ENCODE measurements around the gene PROSER2. TPM values are rescaled to one million over a fixed set of nuclear protein-coding genes. Genes with fewer than 3 reads are reported as not detected.

PROSER2 gene
- total and polyA plus RNA-seq, 9 of the 15 experiments (the other 6 are each of a cell fraction or from before 2014, with no cell fraction given), result 0.62 to 14.8 (median 2.9) TPM

DNA sequence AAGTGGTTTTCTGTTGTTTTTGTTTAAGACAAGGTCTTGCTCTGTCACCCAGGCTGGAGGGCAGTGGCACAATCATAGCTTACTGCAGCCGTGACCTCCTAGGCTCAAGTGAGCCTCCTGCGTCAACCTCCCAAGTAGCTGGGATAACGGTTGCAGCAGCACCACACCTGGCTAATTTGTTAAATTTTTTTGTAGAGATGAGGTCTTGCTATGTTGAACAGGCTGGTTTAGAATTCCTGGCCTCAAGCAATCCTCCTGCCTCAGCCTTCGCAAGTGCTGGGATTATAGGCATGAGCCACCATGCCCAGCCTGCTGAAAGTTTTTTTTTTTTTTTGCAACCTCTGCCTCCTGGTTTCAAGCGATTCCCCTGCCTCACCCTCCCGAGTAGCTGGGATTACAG lies 31.1 kb downstream of the PROSER2 start:
- no TSS peak for BruUV-seq (replicated peaks)
- no peak overlapping the region for H3K4me2 ChIP-seq (ENCODE audit: insufficient read depth, low read length)
- POLR2A ChIA-PET, result interaction anchor here (0.6 kb wide), 1 partner anchor 11 kb away, joined by 4 read pairs; no protein-coding TSS in a partner anchor
- no peaks in the 10 kb centered on the region for H3K27me3 ChIP-seq (ENCODE audit: control insufficient read depth in 2 of 2, insufficient read depth in 2 of 2, low read length in 2 of 2)
- ATAC-seq (no peak), FAIRE-seq (no peak), DNase-seq (ENCODE audit: extremely low read depth in 1 of 4, low spot score in 3 of 4) (no peak)
- CTCF ChIA-PET (ENCODE audit: low intra/inter-chr PET ratio), result no interaction called here
- intact Hi-C loops (cut with micrococcal nuclease), result no loop called here
- H3K9me3 ChIP-seq (replicated peaks; ENCODE audit: control insufficient read depth, insufficient read depth, low read depth, low read length), result no peaks in the 10 kb centered on the region
- no peak overlapping the region for H3K27ac ChIP-seq (ENCODE audit: extremely low read depth, low read depth, low read length)
- H3K36me3 ChIP-seq (ENCODE audit: control insufficient read depth, insufficient read depth, low read length), result peaks cover 78% of the 10 kb centered on the region
- WGBS (ENCODE audit: insufficient coverage, low coverage, missing lambda C conversion rate), result 89% methylated on average over 6 of the region's 6 CpGs
- no peak overlapping the region for H3K4me3 ChIP-seq
- no peak overlapping the region for H2AFZ ChIP-seq (ENCODE audit: low read depth, low read length)
- no peaks in the 10 kb centered on the region; the same call in 1 of the 2 replicates for H4K20me1 ChIP-seq (replicated peaks; ENCODE audit: control insufficient read depth, insufficient read depth, low read length)
- H3K9me1 ChIP-seq (ENCODE audit: control insufficient read depth, insufficient read depth, low read length), result no peaks in the 10 kb centered on the region
- no peaks in the 10 kb centered on the region; the same call in 2 of the 3 replicates for H3K79me2 ChIP-seq (ENCODE audit: control insufficient read depth, insufficient read depth, low read length)
- in situ Hi-C loops (cut with MboI), result no loop called here
- no peak overlapping the region for H3K9ac ChIP-seq (ENCODE audit: insufficient read depth in 1 of 2, low read depth in 2 of 2, low read length in 2 of 2)
- H3K4me1 ChIP-seq (replicated peaks in 1 of 2; ENCODE audit: control insufficient read depth in 2 of 2, insufficient read depth in 2 of 2, low read length in 2 of 2), result no peaks in the 10 kb centered on the region
- no peak for TF ChIP-seq TAF9B (IDR thresholded peaks at IDR 0.05; ENCODE audit: partially characterized antibody)
- TF ChIP-seq RAD21 (CRISPR knock-in tag; conservative IDR thresholded peaks at IDR 0.05 in 1 of 2, IDR thresholded peaks at IDR 0.05 in 1 of 2), result no peak
- TF ChIP-seq, protein P1, sequence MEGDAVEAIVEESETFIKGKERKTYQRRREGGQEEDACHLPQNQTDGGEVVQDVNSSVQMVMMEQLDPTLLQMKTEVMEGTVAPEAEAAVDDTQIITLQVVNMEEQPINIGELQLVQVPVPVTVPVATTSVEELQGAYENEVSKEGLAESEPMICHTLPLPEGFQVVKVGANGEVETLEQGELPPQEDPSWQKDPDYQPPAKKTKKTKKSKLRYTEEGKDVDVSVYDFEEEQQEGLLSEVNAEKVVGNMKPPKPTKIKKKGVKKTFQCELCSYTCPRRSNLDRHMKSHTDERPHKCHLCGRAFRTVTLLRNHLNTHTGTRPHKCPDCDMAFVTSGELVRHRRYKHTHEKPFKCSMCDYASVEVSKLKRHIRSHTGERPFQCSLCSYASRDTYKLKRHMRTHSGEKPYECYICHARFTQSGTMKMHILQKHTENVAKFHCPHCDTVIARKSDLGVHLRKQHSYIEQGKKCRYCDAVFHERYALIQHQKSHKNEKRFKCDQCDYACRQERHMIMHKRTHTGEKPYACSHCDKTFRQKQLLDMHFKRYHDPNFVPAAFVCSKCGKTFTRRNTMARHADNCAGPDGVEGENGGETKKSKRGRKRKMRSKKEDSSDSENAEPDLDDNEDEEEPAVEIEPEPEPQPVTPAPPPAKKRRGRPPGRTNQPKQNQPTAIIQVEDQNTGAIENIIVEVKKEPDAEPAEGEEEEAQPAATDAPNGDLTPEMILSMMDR (IDR thresholded peaks at IDR 0.05 in 2 of 3, conservative IDR thresholded peaks at IDR 0.05 in 1 of 3; ENCODE audit: insufficient read depth in 2 of 3, low read depth in 1 of 3, low read length in 3 of 3), result no peak
- TF ChIP-seq SNRNP70 (optimal IDR thresholded peaks at IDR 0.05; ENCODE audit: low read depth, low read length), result no peak
- TF ChIP-seq SETDB1 (IDR thresholded peaks at IDR 0.05; ENCODE audit: low read length), result no peak
- no peak for TF ChIP-seq NCOA2 (IDR thresholded peaks at IDR 0.05; ENCODE audit: partially characterized antibody in 2 of 2)
- TF ChIP-seq CAMTA2 (CRISPR knock-in tag; conservative IDR thresholded peaks at IDR 0.05), result no peak
- TF ChIP-seq MYC (IDR thresholded peaks at IDR 0.05; ENCODE audit: low read depth, low read length), result no peak
- no peak for TF ChIP-seq MYC (CRISPR knock-in tag; IDR thresholded peaks at IDR 0.05; ENCODE audit: borderline replicate concordance, low read depth)
- no peak for TF ChIP-seq NFE2L1 (tag; IDR thresholded peaks at IDR 0.05; ENCODE audit: borderline replicate concordance, low read depth)
- TF ChIP-seq FOS (IDR thresholded peaks at IDR 0.05; ENCODE audit: extremely low read depth, insufficient read length), result no peak
